HG03045 (cell line): ENCODE results near the gene ANGPTL2.

ENCODE experiments used
- ATAC-seq: cut with Tn5 transposase; IDR thresholded peaks from one replicate; pipeline ENCODE4 v1.9.1; 2021; ENCODE audit warnings: mild to moderate bottlenecking, moderate library complexity; ENCODE audit not compliant: unreplicated experiment

ANGPTL2 gene

GRCh38 chr9:127079446-127080140 is 42.8 kb downstream of the ANGPTL2 start:
- ATAC-seq: no peak

GRCh38 chr9:127078988-127079387 is 43.4 kb downstream of the ANGPTL2 start:
- ATAC-seq: no peak

GRCh38 chr9:127078336-127078735 is 44.1 kb downstream of the ANGPTL2 start:
- ATAC-seq: no peak

- no peak for ATAC-seq
Measured at GRCh38 chr9:127077644-127077946, 44.8 kb downstream of the ANGPTL2 start.

GRCh38 chr9:127076860-127077643 is 45.4 kb downstream of the ANGPTL2 start:
- ATAC-seq: no peak

- no peak for ATAC-seq
Measured at GRCh38 chr9:127075624-127076372, 46.6 kb downstream of the ANGPTL2 start.

DNA sequence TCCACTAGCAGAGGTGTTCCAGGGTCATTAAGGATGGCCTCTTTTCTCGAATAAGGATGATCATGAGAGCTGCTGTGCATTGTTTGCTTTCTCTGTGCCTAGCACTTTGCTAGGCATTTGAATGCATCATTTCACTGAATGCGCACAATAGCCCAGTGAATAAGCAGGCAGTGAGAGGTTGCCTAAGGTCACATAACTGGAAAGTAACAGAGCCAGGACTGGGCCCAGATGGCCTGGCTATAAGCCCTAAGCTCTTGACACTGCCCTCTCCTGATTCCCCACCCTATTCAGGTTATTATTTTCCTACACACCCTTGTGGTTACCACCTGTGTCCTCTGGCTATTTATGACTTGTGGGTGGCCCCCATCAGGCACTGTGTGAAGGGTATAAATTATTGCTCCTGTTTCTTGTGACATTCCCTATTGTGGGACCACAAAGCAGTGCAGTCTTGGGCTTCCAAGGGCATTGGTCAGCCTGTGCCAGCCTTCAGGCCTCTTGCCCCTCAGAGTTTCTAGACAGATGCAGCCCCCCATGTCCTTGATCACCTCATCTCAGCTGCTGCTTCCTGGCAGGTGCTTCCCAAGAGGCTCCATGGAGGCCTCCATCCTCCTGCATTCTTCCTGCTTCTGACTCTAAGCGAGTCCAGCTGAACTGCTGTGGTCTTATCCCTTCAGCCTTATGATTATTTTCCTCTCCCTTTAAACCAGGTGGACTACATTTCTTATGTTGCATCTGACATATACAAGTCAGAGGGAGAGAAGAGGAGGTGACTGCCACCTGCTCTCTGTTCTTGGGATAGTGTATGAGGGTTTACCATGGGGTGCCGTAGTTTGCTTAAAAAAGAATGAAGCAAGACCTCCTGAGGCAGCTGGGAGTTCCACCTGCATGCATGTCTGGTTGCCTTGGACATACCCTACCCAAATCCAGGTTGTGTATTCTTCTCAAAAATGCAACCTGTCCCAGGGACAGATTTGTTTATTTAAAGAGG is 47.6 kb downstream of the ANGPTL2 start:
- no peak for ATAC-seq

DNA sequence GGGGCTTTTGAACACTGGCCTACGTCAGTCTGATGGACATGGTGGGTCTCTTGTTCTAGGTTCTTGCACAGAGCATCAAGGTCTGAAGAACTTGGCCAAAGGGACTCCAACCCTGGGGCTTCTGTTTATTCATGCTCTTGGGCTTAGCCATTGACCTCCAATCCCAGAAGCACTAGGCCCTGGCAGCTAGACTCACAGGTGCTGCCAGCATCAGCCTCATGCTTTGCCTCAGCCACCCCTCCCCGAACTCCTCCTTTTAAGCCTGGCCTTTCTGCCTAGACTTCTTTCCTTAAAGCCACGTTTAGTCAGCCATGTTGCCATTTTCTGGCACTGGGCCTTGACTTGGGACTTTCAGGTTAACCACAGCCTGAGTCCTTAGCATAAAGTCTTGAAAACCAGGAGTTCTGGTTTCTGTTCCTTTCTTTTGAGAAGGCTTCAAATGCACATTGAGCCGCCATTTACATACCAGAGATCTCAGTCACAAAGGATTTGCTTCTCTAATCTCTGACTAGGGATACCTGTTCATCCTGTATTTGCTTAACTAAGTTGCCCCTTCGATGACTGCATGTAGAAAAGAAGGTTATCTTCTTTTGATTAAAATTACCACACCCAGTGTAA is 54.7 kb downstream of the ANGPTL2 start:
- no peak for ATAC-seq

DNA sequence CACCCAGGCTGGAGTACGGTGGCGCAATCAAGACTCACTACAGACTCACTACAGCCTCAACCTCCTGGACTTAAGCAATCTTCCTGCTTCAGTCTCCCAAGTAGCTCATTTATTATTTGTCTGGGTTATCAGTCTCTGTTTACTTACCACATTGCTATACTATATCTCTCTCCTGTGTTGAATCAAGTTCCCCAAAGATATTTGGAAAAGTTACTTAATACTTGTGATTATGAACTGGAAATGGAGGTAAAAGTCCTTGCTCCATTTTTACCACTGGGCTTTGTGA is 55.6 kb downstream of the ANGPTL2 start:
- ATAC-seq: no peak

DNA sequence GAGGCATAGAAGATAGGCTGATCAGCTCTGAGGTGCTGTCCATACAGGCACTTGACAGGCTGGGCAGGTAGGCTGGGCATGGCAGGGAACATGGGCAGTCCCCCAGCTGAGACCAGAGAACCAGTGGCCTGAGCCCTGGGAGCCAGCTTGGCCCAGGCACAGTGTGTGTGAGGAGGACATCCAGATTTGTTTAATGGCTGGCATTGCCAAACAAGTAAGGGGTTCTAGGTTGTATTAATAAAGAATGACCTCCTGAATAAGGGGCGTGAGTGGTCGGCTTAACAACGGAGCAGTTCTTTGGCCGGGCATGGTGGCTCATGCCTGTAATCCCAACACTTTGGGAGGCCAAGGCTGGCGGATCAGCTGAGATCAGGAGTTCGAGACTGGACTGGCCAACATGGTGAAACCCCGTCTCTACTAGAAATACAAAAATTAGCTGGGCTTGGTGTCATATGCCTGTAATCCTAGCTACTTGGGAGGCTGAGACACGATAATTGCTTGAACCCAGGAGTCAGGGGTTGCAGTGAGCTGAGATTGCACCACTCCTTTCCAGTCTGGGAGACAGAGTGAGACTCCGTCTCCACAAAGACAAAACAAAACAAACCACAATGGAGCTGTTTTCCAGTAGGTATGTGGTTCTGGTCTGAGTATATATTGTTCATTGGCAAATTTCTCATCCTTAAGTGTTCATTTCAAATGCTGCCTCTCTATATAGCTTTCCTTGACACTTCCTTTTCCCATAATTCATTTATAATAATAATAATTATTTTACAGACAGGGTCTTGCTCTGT is 56.2 kb downstream of the ANGPTL2 start:
- no peak for ATAC-seq

DNA sequence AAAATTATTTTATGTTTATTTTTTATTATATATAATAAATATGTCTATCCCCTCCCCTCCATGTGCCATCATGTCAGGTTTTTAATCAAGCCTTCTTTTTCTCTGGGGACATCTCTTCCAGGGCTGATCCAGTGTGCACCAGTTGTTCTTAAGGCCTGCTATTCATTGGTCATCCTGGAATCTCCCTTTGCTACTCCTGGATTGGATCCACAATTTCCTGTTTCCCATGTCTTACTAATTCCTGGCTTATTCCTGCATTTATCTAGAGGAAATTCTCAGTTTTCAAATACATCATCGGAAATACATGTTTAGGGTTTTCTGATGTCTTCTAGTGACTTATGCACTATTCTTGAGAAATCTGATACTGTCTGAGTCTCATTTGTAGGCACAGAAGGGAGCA is 56.8 kb downstream of the ANGPTL2 start:
- ATAC-seq: no peak

GRCh38 chr9:127064335-127064734 is 58.1 kb downstream of the ANGPTL2 start:
- no peak for ATAC-seq

DNA sequence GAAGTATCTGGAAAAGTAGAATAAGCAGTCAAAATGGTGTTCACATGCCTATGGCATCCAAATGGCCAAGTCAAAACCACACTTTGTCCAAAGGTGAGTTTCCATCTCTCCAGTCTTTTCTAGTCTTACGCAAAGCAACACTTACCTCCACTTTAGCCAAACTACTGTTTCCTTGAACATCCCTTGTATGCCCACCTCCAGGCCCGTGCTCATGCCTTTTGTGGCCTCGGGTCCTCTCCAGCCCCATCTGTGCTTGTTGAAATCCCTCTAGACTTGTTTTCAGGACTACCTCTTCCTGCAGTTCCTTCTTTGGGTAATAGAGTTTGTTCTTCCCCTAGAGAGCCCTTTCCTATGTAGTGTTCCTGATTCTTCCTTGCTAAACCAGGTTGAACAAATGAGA is 61.0 kb downstream of the ANGPTL2 start:
- ATAC-seq: no peak

DNA sequence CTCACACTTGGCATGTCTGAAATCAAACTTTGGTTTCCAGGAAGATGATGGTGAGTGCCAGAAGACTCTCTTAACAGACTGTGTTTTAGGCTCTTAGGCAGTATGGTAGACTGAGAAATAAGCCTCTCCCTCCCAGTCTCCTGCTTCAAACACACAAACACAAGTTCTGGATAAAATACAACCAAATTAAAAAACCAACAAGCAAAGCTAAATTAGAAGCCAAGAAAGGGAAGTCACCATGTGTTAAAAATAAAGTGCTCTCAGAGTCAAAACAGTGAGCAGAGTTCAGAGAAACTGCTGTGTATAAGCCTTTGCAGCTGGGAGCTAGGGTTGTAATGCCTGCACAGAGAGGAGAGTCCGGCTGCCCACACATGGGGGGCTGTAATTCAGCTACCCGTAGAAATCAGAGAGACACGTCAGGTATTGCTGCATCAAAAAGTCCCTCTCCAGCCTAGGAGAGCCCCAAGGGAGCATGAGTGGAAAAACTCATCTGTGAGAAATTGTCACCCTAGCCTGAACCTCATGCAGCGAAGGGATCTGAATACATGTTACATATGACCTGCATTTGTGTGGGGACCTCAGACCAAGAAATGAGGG is 62.6 kb downstream of the ANGPTL2 start:
- no peak for ATAC-seq

GRCh38 chr9:127059030-127059429 is 63.4 kb downstream of the ANGPTL2 start:
- no peak for ATAC-seq

DNA sequence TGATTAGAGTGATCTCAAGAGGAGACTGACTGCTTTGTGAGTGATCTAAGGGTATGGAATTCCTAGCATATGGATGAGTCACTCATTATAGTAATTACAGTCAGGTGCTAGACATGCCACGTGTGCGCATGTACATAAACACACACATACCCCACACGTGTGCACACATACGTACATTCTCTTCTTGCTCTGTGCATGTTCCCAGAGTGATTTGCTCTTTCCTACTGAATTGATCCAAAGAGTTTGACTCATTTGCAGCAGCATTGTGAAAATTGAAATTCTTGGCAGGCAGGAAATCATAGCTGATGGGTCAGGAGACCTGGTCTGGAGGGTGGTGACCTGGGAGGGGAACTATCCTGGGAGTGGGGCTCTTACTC is 63.8 kb downstream of the ANGPTL2 start:
- ATAC-seq: no peak

DNA sequence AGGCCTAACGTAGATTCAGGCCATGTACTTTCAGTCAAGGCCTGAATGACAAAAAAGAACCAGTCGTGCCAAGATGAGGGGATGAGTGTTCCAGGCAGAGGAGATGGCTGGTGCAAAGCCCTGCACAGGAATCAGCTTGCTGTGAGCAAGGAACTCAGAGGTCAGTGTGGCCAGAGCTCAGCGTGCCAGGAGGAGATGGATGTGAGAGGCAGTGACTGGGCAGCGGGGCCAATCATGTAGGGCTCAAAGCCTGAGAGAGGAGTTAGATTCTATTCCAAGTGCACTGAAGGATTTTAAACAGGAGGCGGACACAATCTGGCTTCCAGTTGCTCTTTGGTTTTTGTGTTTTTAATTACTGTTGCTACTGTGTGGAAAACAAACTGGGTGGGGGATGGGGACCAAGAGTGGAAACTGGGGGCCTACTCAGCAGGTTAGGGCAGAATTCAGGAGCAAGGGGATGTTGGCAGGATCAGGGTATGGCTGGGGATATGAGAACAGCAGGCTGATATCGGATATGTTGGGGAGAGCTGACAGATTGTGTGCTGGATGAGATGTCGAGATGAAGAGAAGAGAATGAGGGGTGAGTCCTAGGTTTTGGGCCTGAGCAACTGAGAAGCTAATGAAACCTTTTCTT is 64.3 kb downstream of the ANGPTL2 start:
- ATAC-seq: no peak

- no peak for ATAC-seq
Measured at GRCh38 chr9:127056446-127056845, 66.0 kb downstream of the ANGPTL2 start.
